Epithelial cell of esophagus (primary cell): Measurements from ENCODE around the gene DSEL.

Source experiments
- DNase-seq: peaks from one replicate; pipeline ENCODE4 v3.0.0; 2010; ENCODE audit warnings: low read depth
- H3K4me3 ChIP-seq: 2 replicates; pipeline ENCODE4 v1.5.1; 2011; ENCODE audit warnings: mild to moderate bottlenecking, low read length, control low read depth
- TF ChIP-seq, protein P1 (sequence below): IDR thresholded peaks from 2 replicates; pipeline ENCODE4 v1.5.1; 2011; ENCODE audit warnings: low read depth, mild to moderate bottlenecking, low read length, control low read depth, inconsistent platforms; ENCODE audit not compliant: insufficient read depth; ENCODE audit errors: missing control alignments

The DSEL gene

GRCh38 chr18:67531929-67532328, 15.4 kb upstream of the DSEL start:
- TF ChIP-seq, protein P1, sequence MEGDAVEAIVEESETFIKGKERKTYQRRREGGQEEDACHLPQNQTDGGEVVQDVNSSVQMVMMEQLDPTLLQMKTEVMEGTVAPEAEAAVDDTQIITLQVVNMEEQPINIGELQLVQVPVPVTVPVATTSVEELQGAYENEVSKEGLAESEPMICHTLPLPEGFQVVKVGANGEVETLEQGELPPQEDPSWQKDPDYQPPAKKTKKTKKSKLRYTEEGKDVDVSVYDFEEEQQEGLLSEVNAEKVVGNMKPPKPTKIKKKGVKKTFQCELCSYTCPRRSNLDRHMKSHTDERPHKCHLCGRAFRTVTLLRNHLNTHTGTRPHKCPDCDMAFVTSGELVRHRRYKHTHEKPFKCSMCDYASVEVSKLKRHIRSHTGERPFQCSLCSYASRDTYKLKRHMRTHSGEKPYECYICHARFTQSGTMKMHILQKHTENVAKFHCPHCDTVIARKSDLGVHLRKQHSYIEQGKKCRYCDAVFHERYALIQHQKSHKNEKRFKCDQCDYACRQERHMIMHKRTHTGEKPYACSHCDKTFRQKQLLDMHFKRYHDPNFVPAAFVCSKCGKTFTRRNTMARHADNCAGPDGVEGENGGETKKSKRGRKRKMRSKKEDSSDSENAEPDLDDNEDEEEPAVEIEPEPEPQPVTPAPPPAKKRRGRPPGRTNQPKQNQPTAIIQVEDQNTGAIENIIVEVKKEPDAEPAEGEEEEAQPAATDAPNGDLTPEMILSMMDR: no peak
- no peak overlapping the region for H3K4me3 ChIP-seq
- no peak for DNase-seq

DNA sequence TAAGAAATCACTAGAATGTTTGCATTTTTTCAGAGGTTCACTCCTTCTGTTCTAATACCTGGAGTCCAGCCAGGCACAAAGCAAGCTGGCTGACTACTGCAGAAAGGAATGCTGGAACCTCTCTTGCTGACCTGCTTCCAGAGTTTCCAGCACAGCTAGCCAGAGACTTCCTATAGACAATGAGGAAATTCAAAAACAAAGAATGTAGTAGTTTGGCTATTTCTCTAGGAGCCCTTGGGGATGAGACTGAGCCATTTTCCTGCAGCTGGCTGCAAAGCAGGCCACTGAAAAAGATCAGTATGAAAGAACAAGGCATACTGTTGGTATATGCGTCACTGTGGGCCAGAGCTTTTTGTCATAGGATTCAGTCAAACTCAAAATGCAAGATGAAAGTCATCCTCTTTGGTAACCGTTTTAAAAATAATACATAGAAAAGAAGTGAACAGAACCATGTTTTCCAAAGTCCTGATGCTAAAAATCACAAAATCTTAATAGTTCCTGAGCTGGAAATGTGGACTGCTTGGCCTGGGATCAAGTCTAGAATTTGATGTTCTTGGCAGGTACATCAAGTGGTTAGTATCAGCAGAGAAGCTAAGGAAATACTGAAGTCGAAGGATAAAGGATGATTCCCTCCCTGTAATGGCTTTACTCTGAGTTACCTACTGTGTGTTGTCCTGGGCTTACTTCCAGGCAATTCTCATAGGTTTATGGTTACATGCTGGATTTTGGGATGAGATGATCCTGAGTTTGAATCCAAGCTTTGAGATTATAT, 9.0 kb upstream of the DSEL start:
- no peak overlapping the region for H3K4me3 ChIP-seq
- DNase-seq: peak; percentile 89
- TF ChIP-seq, protein P1: no peak

GRCh38 chr18:67520351-67520921, 3.9 kb upstream of the DSEL start:
- no peak overlapping the region for H3K4me3 ChIP-seq
- TF ChIP-seq, protein P1: no peak
- no peak for DNase-seq

- H3K4me3 ChIP-seq: no peak overlapping the region
- TF ChIP-seq, protein P1: no peak
- peak; percentile 17 for DNase-seq
These were observed 3.1 kb upstream of the DSEL start for GRCh38 chr18:67519592-67519991.

GRCh38 chr18:67518566-67518965, 2.0 kb upstream of the DSEL start:
- no peak overlapping the region for H3K4me3 ChIP-seq
- DNase-seq: no peak
- TF ChIP-seq, protein P1: no peak

- TF ChIP-seq, protein P1: no peak
- DNase-seq: no peak
- H3K4me3 ChIP-seq: peak overlapping the region; percentile 68
These were observed 885 bp upstream of the DSEL start for GRCh38 chr18:67517444-67517765.
